Endothelial cell (in vitro differentiated cells): ENCODE data around the gene MTO1. TPM values are rescaled to one million over a fixed set of nuclear protein-coding genes. Genes with fewer than 3 reads are reported as not detected.

Experiments
- DNase-seq: peaks from one replicate; pipeline ENCODE4 v3.0.0; 2021; ENCODE audit warnings: low spot score
- H3K27ac Mint-ChIP-seq: one replicate; pipeline ENCODE4 v1.8.0; 2021; ENCODE audit warnings: mixed read lengths, inconsistent platforms; ENCODE audit not compliant: unreplicated experiment
- H3K27me3 Mint-ChIP-seq: one replicate; pipeline ENCODE4 v1.8.0; 2021; ENCODE audit warnings: mild to moderate bottlenecking, moderate library complexity, mixed read lengths, inconsistent platforms; ENCODE audit not compliant: unreplicated experiment
- H3K36me3 Mint-ChIP-seq: one replicate; pipeline ENCODE4 v1.8.0; 2021; ENCODE audit warnings: mild to moderate bottlenecking, low read depth, mixed read lengths, inconsistent platforms; ENCODE audit not compliant: unreplicated experiment
- H3K4me1 Mint-ChIP-seq: one replicate; pipeline ENCODE4 v1.8.0; 2021; ENCODE audit warnings: mild to moderate bottlenecking, mixed read lengths, inconsistent platforms; ENCODE audit not compliant: unreplicated experiment
- H3K4me3 Mint-ChIP-seq: one replicate; pipeline ENCODE4 v1.8.0; 2021; ENCODE audit warnings: mild to moderate bottlenecking, mixed read lengths, inconsistent platforms; ENCODE audit not compliant: unreplicated experiment
- H3K9me3 Mint-ChIP-seq: one replicate; pipeline ENCODE4 v1.8.0; 2021; ENCODE audit warnings: mixed read lengths, inconsistent platforms; ENCODE audit not compliant: unreplicated experiment
- total RNA-seq: library from RNA; stranded (reverse); fragmentation: NEBNext Ultra II Directional; extraction: Animal tissue kit (Norgen Biotek cat#: 25700); gene quantifications from one replicate; pipeline ENCODE4 v1.2.1, GENCODE V29; 2021; ENCODE audit not compliant: unreplicated experiment
- TF ChIP-seq, protein P1 (sequence below): fragments of 200-600 bp; sonication (generic); IDR thresholded peaks from one replicate; pipeline ENCODE4 v1.5.0; 2021; ENCODE audit warnings: antibody characterized with exemption; ENCODE audit not compliant: unreplicated experiment

Gene MTO1
- total RNA-seq, 1 donor from 2014 or later: 23.8 TPM

DNA sequence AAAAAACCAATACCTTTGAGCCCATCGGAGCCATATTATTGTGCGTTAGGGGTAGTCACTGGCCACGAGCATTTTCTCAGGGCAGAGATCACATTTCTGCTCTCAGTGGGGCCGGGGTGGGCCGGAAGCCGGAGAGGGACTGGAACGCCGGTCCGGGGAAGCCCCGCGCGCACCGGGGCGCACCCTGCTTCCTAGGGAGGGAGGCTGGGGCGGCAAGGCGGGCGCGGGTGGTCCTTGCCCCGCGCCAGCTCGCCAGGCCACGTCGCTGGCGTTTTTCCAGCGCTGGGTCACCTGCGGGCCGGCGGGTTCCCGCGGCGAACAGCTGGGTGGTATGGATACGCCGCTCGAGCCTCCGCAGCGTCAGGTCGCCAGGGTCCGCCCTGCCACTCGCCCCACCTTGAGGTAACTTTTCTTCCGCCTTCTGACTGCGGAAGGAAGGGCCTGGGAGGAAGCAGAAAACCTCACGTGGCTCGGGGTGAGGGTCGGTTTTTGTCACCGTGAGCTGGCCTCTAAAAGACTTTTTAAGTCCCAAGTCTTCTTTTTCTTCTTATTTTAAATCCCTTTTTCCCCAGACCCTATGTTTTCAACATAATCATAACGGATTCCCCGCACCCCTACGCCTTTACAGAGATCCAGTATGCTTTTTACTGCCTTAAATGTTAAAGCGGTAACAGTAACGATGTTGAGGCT, 62.0 kb downstream of the MTO1 start:
- peaks cover 22% of the 10 kb centered on the region for H3K4me1 Mint-ChIP-seq
- TF ChIP-seq, protein P1, sequence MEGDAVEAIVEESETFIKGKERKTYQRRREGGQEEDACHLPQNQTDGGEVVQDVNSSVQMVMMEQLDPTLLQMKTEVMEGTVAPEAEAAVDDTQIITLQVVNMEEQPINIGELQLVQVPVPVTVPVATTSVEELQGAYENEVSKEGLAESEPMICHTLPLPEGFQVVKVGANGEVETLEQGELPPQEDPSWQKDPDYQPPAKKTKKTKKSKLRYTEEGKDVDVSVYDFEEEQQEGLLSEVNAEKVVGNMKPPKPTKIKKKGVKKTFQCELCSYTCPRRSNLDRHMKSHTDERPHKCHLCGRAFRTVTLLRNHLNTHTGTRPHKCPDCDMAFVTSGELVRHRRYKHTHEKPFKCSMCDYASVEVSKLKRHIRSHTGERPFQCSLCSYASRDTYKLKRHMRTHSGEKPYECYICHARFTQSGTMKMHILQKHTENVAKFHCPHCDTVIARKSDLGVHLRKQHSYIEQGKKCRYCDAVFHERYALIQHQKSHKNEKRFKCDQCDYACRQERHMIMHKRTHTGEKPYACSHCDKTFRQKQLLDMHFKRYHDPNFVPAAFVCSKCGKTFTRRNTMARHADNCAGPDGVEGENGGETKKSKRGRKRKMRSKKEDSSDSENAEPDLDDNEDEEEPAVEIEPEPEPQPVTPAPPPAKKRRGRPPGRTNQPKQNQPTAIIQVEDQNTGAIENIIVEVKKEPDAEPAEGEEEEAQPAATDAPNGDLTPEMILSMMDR: no peak
- H3K4me3 Mint-ChIP-seq: peak overlapping the region; percentile 83

GRCh38 chr6:73525546-73526330, 64.2 kb downstream of the MTO1 start:
- Mint-ChIP-seq H3K4me3 (no peak overlapping the region), H3K27me3 (peaks cover 11% of the 10 kb centered on the region), H3K4me1 (peaks cover 8% of the 10 kb centered on the region), H3K9me3 (peaks cover 4% of the 10 kb centered on the region), H3K27ac (no peak overlapping the region), H3K36me3 (peaks cover 11% of the 10 kb centered on the region)
- no peak for DNase-seq
- TF ChIP-seq, protein P1: no peak

More for the DNA sequence above, 62.0 kb downstream of the MTO1 start:
- H3K27me3 Mint-ChIP-seq: peaks cover 25% of the 10 kb centered on the region
- peaks cover 4% of the 10 kb centered on the region for H3K9me3 Mint-ChIP-seq
- peaks cover 29% of the 10 kb centered on the region for H3K36me3 Mint-ChIP-seq
- H3K27ac Mint-ChIP-seq: peak overlapping the region; percentile 91
- DNase-seq: peak; percentile 47

GRCh38 chr6:73528897-73529296, 67.4 kb downstream of the MTO1 start:
- H3K4me1 Mint-ChIP-seq: peaks cover 2% of the 10 kb centered on the region
- peaks cover 2% of the 10 kb centered on the region for H3K27me3 Mint-ChIP-seq

DNA sequence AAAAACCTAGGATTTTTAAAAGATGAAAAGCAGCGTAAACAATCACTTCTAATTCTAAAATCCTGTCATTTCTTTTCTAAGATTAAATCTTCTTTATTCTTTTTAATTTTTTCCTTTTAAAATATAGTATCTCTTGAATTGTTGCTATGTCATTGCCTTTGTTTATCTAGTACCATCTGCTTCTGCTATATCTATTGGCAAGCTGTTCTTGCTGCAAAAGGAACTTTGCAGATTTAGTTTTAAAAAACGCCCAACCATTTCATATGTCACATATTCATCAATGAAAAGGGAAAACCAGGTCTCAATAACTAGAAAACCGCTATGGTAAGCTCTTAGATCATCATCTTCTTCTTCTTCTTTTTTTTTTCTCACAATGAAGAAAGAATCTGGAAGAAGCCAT, 70.8 kb downstream of the MTO1 start:
- Mint-ChIP-seq H3K4me1 (no peaks in the 10 kb centered on the region), H3K4me3 (no peak overlapping the region), H3K27ac (no peak overlapping the region), H3K9me3 (no peaks in the 10 kb centered on the region), H3K36me3 (no peaks in the 10 kb centered on the region), H3K27me3 (peaks cover 4% of the 10 kb centered on the region)
- DNase-seq: no peak
- TF ChIP-seq, protein P1: no peak

More at GRCh38 chr6:73528897-73529296, 67.4 kb downstream of the MTO1 start:
- no peak overlapping the region for H3K27ac Mint-ChIP-seq
- H3K4me3 Mint-ChIP-seq: no peak overlapping the region
- TF ChIP-seq, protein P1: no peak
- H3K9me3 Mint-ChIP-seq: no peaks in the 10 kb centered on the region
- DNase-seq: no peak
- no peaks in the 10 kb centered on the region for H3K36me3 Mint-ChIP-seq

GRCh38 chr6:73534628-73535027, 73.1 kb downstream of the MTO1 start:
- DNase-seq: no peak
- H3K4me1 Mint-ChIP-seq: no peaks in the 10 kb centered on the region
- no peak overlapping the region for H3K27ac Mint-ChIP-seq
- H3K9me3 Mint-ChIP-seq: no peaks in the 10 kb centered on the region
- H3K4me3 Mint-ChIP-seq: no peak overlapping the region
- no peaks in the 10 kb centered on the region for H3K36me3 Mint-ChIP-seq
- TF ChIP-seq, protein P1: no peak
- peaks cover 3% of the 10 kb centered on the region for H3K27me3 Mint-ChIP-seq
